CD14-positive monocyte (primary cell): Measurements from ENCODE around the gene ACTR3. TPM values are rescaled to one million over a fixed set of nuclear protein-coding genes. Genes with fewer than 3 reads are reported as not detected.

Experiments used
- DNase-seq, 3 donors: peaks; one replicate each; pipeline ENCODE4 v3.0.0-alpha.2; 2011 to 2022
- H2AFZ ChIP-seq: 2 replicates; pipeline ENCODE4 v1.6.0; 2012; ENCODE audit warnings: mild to moderate bottlenecking, low read depth, low read length, inconsistent platforms; ENCODE audit not compliant: insufficient read depth, poor library complexity, severe bottlenecking
- H3K27ac ChIP-seq, 2 donors: 1 replicate in 1 of 2; 2 replicates in 1 of 2; pipeline ENCODE4 v1.5.1; 2012 to 2013; ENCODE audit warnings: low read length in 2 of 2, control low read depth in 1 of 2, inconsistent platforms in 1 of 2, low read depth in 1 of 2, mild to moderate bottlenecking in 1 of 2
- H3K27me3 ChIP-seq, 2 donors: one replicate each; pipeline versions ENCODE4 v1.6.0 to v1.6.1; 2011 to 2013; ENCODE audit warnings: low read length in 2 of 2; ENCODE audit not compliant: control insufficient read depth in 2 of 2, insufficient read depth in 2 of 2
- H3K36me3 ChIP-seq, 2 donors: replicated peaks in 1 of 2; 1 replicate in 1 of 2; 2 replicates in 1 of 2; pipeline versions ENCODE4 v1.5.1 to v1.6.1; 2012 to 2013; ENCODE audit warnings: low read length in 2 of 2, control low read depth in 1 of 2, inconsistent platforms in 1 of 2, mild to moderate bottlenecking in 1 of 2; ENCODE audit not compliant: insufficient read depth in 2 of 2, control insufficient read depth in 1 of 2
- H3K4me1 ChIP-seq, 2 donors: 1 replicate in 1 of 2; 2 replicates in 1 of 2; pipeline versions ENCODE4 v1.5.1 to v1.6.1; 2012 to 2013; ENCODE audit warnings: low read length in 2 of 2, control low read depth in 1 of 2, inconsistent platforms in 1 of 2, mild to moderate bottlenecking in 1 of 2, moderate library complexity in 1 of 2; ENCODE audit not compliant: insufficient read depth in 2 of 2, control insufficient read depth in 1 of 2
- H3K4me2 ChIP-seq: replicated peaks from 2 replicates; pipeline ENCODE3; 2012; ENCODE audit warnings: low read length, moderate library complexity, mild to moderate bottlenecking; ENCODE audit not compliant: poor library complexity, severe bottlenecking; ENCODE audit errors: extremely low read depth
- H3K4me3 ChIP-seq, 3 experiments: fragments of 200-600 bp in 1 of 3; sonication (generic) in 1 of 3; replicated peaks in 1 of 3; 1 replicate in 2 of 3; 2 replicates in 1 of 3; pipeline ENCODE4 v1.5.1; 2011 to 2013; ENCODE audit warnings: low read length in 3 of 3, mild to moderate bottlenecking in 3 of 3, control low read depth in 2 of 3, low read depth in 2 of 3, inconsistent platforms in 1 of 3, moderate library complexity in 1 of 3
- H3K79me2 ChIP-seq: 2 replicates; pipeline ENCODE4 v1.6.0; 2012; ENCODE audit warnings: mild to moderate bottlenecking, control low read depth, inconsistent platforms, low read length, moderate library complexity; ENCODE audit not compliant: insufficient read depth
- H3K9ac ChIP-seq: 2 replicates; pipeline ENCODE4 v1.6.0; 2017; ENCODE audit warnings: low read length, mild to moderate bottlenecking; ENCODE audit not compliant: insufficient read depth, poor library complexity, severe bottlenecking
- H3K9me3 ChIP-seq, 2 donors: replicated peaks in 1 of 2; 1 replicate in 1 of 2; 2 replicates in 1 of 2; pipeline versions ENCODE4 v1.5.1 to v1.6.1; 2012 to 2013; ENCODE audit warnings: low read length in 2 of 2, control low read depth in 1 of 2; ENCODE audit not compliant: control insufficient read depth in 1 of 2, insufficient read depth in 1 of 2
- H4K20me1 ChIP-seq: 2 replicates; pipeline ENCODE4 v1.6.0; 2012; ENCODE audit warnings: mild to moderate bottlenecking, low read length, control low read depth, moderate library complexity; ENCODE audit not compliant: insufficient read depth
- H3K27ac Mint-ChIP-seq, 7 donors: one replicate each; pipeline ENCODE4 v1.8.0; 2020; ENCODE audit warnings: mild to moderate bottlenecking in 7 of 7, mixed read lengths in 7 of 7, moderate library complexity in 6 of 7, inconsistent platforms in 2 of 7
- H3K27me3 Mint-ChIP-seq, 3 donors: one replicate each; pipeline ENCODE4 v1.8.0; 2021 to 2022; ENCODE audit warnings: low read depth in 3 of 3, mild to moderate bottlenecking in 3 of 3, mixed read lengths in 3 of 3, moderate library complexity in 3 of 3, inconsistent platforms in 1 of 3
- H3K36me3 Mint-ChIP-seq, 2 donors: one replicate each; pipeline ENCODE4 v1.8.0; 2020; ENCODE audit warnings: mixed read lengths in 2 of 2, inconsistent platforms in 1 of 2, mild to moderate bottlenecking in 1 of 2
- H3K4me1 Mint-ChIP-seq: one replicate; pipeline ENCODE4 v1.8.0; 2020; ENCODE audit warnings: mild to moderate bottlenecking, mixed read lengths
- H3K4me3 Mint-ChIP-seq, 2 donors: one replicate each; pipeline ENCODE4 v1.8.0; 2020; ENCODE audit warnings: mild to moderate bottlenecking in 2 of 2, mixed read lengths in 2 of 2, moderate library complexity in 1 of 2
- H3K9me3 Mint-ChIP-seq, 7 donors: one replicate each; pipeline ENCODE4 v1.8.0; 2020 to 2022; ENCODE audit warnings: mixed read lengths in 7 of 7, mild to moderate bottlenecking in 6 of 7, moderate library complexity in 6 of 7, inconsistent platforms in 2 of 7
- CTCF ChIP-seq: fragments of 200-600 bp; IDR thresholded peaks from one replicate; pipeline ENCODE4 v1.8.0; 2022; ENCODE audit warnings: antibody characterized with exemption, mild to moderate bottlenecking
- WGBS: methylation state at CpG from one replicate; pipeline ENCODE4 v1.1.5; 2013; ENCODE audit warnings: missing lambda C conversion rate; ENCODE audit not compliant: insufficient coverage; 5-methylcytosine and 5-hydroxymethylcytosine counted together
- intact Hi-C, 2 donors: fragments of 100-400 bp; cut with micrococcal nuclease; formaldehyde crosslinking; loops; one replicate each; pipeline versions ENCODE4 v1.15.0 to v1.15.1; 2023
- polyA plus RNA-seq, 3 donors: library from polyadenylated mRNA; depleted of rRNA in 1 of 3; unstranded in 2 of 3; stranded (reverse) in 1 of 3; fragments of 300-500 nt in 2 of 3; fragments of >200 nt in 1 of 3; fragmentation: Illumina TruSeq in 2 of 3; gene quantifications; 1 replicate in 2 of 3; 2 replicates in 1 of 3; pipeline ENCODE4 v1.2.3, GENCODE V29; 2012 to 2021

Gene ACTR3
- polyA plus RNA-seq, 3 donors: 103 to 557 (median 464) TPM

GRCh38 chr2:113888641-113889470, 1.0 kb upstream of the ACTR3 start:
- intact Hi-C loops: no loop called here
- no peak for TF ChIP-seq CTCF
- H3K4me1 ChIP-seq: peaks cover 61 to 69% of the 10 kb centered on the region in 2 donors
- H3K27ac Mint-ChIP-seq: peak overlapping the region; percentile 96 to 100 (median 99)
- H3K36me3 ChIP-seq: no peaks in the 10 kb centered on the region
- peak overlapping the region; percentile 87 for H3K4me2 ChIP-seq
- no peak for DNase-seq
- peak overlapping the region; percentile 73 to 91 (median 89) for H3K4me3 ChIP-seq
- H3K27ac ChIP-seq: peak overlapping the region; percentile 91 to 98
- H3K27me3 Mint-ChIP-seq: peaks cover 0 to 2% (median 0%) of the 10 kb centered on the region in 3 donors
- H3K36me3 Mint-ChIP-seq: peaks cover 17 to 19% of the 10 kb centered on the region in 2 donors
- no peaks in the 10 kb centered on the region for H3K27me3 ChIP-seq
- WGBS: 0% methylated on average over 1 of the region's 14 CpGs
- peak overlapping the region; percentile 69 for H3K9ac ChIP-seq
- peaks cover 0 to 3% (median 0%) of the 10 kb centered on the region in 7 donors for H3K9me3 Mint-ChIP-seq
- peak overlapping the region; percentile 71 for H2AFZ ChIP-seq
- H3K4me3 Mint-ChIP-seq: peak overlapping the region; percentile 96 to 100
- H3K4me1 Mint-ChIP-seq: peaks cover 62% of the 10 kb centered on the region
- H3K79me2 ChIP-seq: peaks cover 75% of the 10 kb centered on the region
- no peaks in the 10 kb centered on the region for H3K9me3 ChIP-seq
- peaks cover 30% of the 10 kb centered on the region for H4K20me1 ChIP-seq

GRCh38 chr2:113890253-113891235, 655 bp downstream of the ACTR3 start:
- H2AFZ ChIP-seq: peak overlapping the region; percentile 52
- H3K36me3 ChIP-seq: no peaks in the 10 kb centered on the region
- peak overlapping the region; percentile 99 for H3K9ac ChIP-seq
- WGBS: 0% methylated on average over 38 of the region's 57 CpGs
- H3K4me3 Mint-ChIP-seq: peak overlapping the region; percentile 96
- intact Hi-C loops: loop anchor here (5.0 to 10.0 kb wide), 3 partner anchors 33 to 136 kb away; partner anchors contain the start of gene SLC35F5 (in 1 of the 2)
- no peak for TF ChIP-seq CTCF
- peaks cover 21 to 34% of the 10 kb centered on the region in 2 donors for H3K36me3 Mint-ChIP-seq
- H3K9me3 Mint-ChIP-seq: peaks cover 0 to 3% (median 0%) of the 10 kb centered on the region in 7 donors
- peak overlapping the region; percentile 80 to 96 (median 89) for H3K4me3 ChIP-seq
- no peaks in the 10 kb centered on the region for H3K27me3 ChIP-seq
- H3K79me2 ChIP-seq: peaks cover 81% of the 10 kb centered on the region
- peaks cover 76% of the 10 kb centered on the region for H3K4me1 Mint-ChIP-seq
- peaks cover 76 to 83% of the 10 kb centered on the region in 2 donors for H3K4me1 ChIP-seq
- DNase-seq: peak; percentile 84 to 96 (median 89)
- H3K4me2 ChIP-seq: peak overlapping the region; percentile 87
- peak overlapping the region; percentile 95 to 98 for H3K27ac ChIP-seq
- peaks cover 46% of the 10 kb centered on the region for H4K20me1 ChIP-seq
- no peaks in the 10 kb centered on the region for H3K9me3 ChIP-seq
- H3K27me3 Mint-ChIP-seq: peaks cover 0 to 2% (median 0%) of the 10 kb centered on the region in 3 donors
- H3K27ac Mint-ChIP-seq: peak overlapping the region; percentile 96 to 99 (median 99)
